ENCODE measurements around the gene SNX13.

GRCh38 chr7:17898111-17898510, 42.2 kb downstream of the SNX13 start:
- TF ChIP-seq CTCF (IDR thresholded peaks at IDR 0.05) (no peak), POLR2A (IDR thresholded peaks at IDR 0.05) (no peak)

All from lower leg skin (tissue), 3 donors.